Esophagus muscularis mucosa (tissue), 4 donors: ENCODE measurements around the gene C16orf86. TPM values are rescaled to one million over a fixed set of nuclear protein-coding genes. Genes with fewer than 3 reads are reported as not detected.

Source experiments
- DNase-seq: peaks from one replicate; pipeline ENCODE4 v3.0.0-alpha.2; 2017; ENCODE audit errors: extremely low spot score
- H3K27ac ChIP-seq, 4 donors: fragments of 200-600 bp; sonication (generic); replicated peaks in 1 of 4; 1 replicate in 3 of 4; 2 replicates in 1 of 4; pipeline ENCODE4 v1.5.1; 2016 to 2019; ENCODE audit warnings: mild to moderate bottlenecking in 1 of 4
- H3K27me3 ChIP-seq, 4 donors: fragments of 200-600 bp; sonication (generic); one replicate each; pipeline versions ENCODE4 v1.5.1 to v1.6.0; 2016 to 2019
- H3K36me3 ChIP-seq, 4 donors: fragments of 200-600 bp; sonication (generic); one replicate each; pipeline ENCODE4 v1.5.1; 2016 to 2019
- H3K4me1 ChIP-seq, 4 donors: fragments of 200-600 bp; sonication (generic); one replicate each; pipeline ENCODE4 v1.5.1; 2016 to 2019
- H3K4me3 ChIP-seq, 4 donors: fragments of 200-600 bp; sonication (generic); 1 replicate in 2 of 4; 2 replicates in 2 of 4; pipeline ENCODE4 v1.5.1; 2016 to 2019; ENCODE audit warnings: mild to moderate bottlenecking in 4 of 4, moderate library complexity in 1 of 4
- H3K9me3 ChIP-seq, 4 donors: fragments of 200-600 bp; sonication (generic); 1 replicate in 3 of 4; 2 replicates in 1 of 4; pipeline ENCODE4 v1.5.1; 2016 to 2019
- EP300 ChIP-seq: sonication (generic); formaldehyde crosslinking; IDR thresholded peaks from one replicate; pipeline ENCODE4 v1.6.1; 2017; ENCODE audit warnings: antibody characterized with exemption
- POLR2A ChIP-seq: fragments of 450-650 bp; IDR thresholded peaks from one replicate; pipeline ENCODE4 v1.6.1; 2017; ENCODE audit warnings: antibody characterized with exemption, moderate library complexity, mild to moderate bottlenecking, low read depth
- POLR2AphosphoS5 ChIP-seq, 2 donors: sonication (generic); formaldehyde crosslinking; IDR thresholded peaks; one replicate each; pipeline ENCODE4 v1.6.1; 2017; ENCODE audit warnings: antibody characterized with exemption in 2 of 2
- WGBS: methylation state at CpG from one replicate; pipeline ENCODE4 v1.1.5; 2018; 5-methylcytosine and 5-hydroxymethylcytosine counted together
- intact Hi-C: fragments of 100-400 bp; cut with DNase I; formaldehyde crosslinking; loops from one replicate; pipeline ENCODE4 v1.15.1; 2023
- total RNA-seq, 4 donors: library from RNA; depleted of rRNA; stranded (reverse); fragments of >200 nt; gene quantifications; one replicate each; pipeline versions ENCODE4 v1.1.0 to v1.2.1, GENCODE V29; 2016
- TF ChIP-seq, protein P1 (sequence below), 3 experiments: fragments of 200-600 bp in 2 of 3; fragments of 450-650 bp in 1 of 3; sonication (generic) in 2 of 3; IDR thresholded peaks; one replicate each; pipeline ENCODE4 v1.5.1; 2017 to 2019; ENCODE audit warnings: antibody characterized with exemption in 3 of 3, mild to moderate bottlenecking in 2 of 3, moderate library complexity in 1 of 3

The C16orf86 gene
- total RNA-seq, 4 donors from 2014 or later: 5.1 to 15.6 (median 9.1) TPM

DNA sequence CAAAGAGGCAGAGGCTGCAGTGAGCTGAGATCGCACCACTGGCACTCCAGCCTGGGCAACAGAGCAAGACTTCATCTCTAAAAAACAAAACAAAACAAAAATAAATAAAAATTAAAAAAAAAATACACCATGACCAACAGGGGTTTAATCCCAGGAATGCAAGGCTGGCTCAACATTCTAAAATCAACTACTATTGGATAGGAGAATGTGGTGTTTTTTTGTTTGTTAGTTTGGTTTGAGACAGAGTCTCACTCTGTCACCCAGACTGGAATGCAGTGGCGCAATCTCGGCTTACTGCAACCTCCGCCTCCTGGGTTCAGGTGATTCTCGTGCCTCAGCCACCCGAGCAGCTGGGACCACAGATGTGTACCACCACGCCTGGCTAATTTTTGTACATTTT lies 32.7 kb downstream of the C16orf86 start:
- H3K4me3 ChIP-seq: no peak overlapping the region
- no peak overlapping the region for H3K27ac ChIP-seq
- DNase-seq: no peak
- intact Hi-C loops: no loop called here
- no peaks in the 10 kb centered on the region for H3K27me3 ChIP-seq
- 100% methylated on average over 7 of the region's 7 CpGs for WGBS
- TF ChIP-seq, protein P1, sequence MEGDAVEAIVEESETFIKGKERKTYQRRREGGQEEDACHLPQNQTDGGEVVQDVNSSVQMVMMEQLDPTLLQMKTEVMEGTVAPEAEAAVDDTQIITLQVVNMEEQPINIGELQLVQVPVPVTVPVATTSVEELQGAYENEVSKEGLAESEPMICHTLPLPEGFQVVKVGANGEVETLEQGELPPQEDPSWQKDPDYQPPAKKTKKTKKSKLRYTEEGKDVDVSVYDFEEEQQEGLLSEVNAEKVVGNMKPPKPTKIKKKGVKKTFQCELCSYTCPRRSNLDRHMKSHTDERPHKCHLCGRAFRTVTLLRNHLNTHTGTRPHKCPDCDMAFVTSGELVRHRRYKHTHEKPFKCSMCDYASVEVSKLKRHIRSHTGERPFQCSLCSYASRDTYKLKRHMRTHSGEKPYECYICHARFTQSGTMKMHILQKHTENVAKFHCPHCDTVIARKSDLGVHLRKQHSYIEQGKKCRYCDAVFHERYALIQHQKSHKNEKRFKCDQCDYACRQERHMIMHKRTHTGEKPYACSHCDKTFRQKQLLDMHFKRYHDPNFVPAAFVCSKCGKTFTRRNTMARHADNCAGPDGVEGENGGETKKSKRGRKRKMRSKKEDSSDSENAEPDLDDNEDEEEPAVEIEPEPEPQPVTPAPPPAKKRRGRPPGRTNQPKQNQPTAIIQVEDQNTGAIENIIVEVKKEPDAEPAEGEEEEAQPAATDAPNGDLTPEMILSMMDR (IDR thresholded peaks at IDR 0.05): no peak
- TF ChIP-seq POLR2A (no peak), POLR2AphosphoS5 (IDR thresholded peaks at IDR 0.05) (no peak), EP300 (no peak)
- no peaks in the 10 kb centered on the region for H3K36me3 ChIP-seq
- no peaks in the 10 kb centered on the region for H3K9me3 ChIP-seq
- H3K4me1 ChIP-seq: peaks cover 0 to 8% (median 0%) of the 10 kb centered on the region in 4 donors

DNA sequence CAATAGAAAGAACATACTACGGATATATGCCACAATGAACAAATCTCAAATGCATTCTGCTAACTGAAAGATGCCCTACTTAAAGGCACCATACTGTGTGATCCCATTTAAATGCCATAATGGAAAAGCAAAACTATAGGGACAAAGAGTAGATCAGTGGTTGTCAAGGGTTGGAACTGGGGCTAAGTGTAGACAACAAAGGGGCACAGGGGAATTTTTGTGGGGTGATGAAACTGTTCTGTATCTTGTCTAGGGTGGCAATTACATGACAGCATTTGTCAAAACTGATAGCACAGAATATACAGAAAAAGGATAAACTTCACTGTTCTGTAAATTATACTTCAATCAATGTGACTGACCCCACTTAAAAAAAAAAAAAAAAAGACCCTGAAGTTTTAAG lies 34.8 kb downstream of the C16orf86 start:
- Histone ChIP-seq H3K4me3 (no peak overlapping the region), H3K27me3 (no peaks in the 10 kb centered on the region), H3K27ac (no peak overlapping the region), H3K9me3 (no peaks in the 10 kb centered on the region), H3K4me1 (peaks cover 0 to 16% (median 3%) of the 10 kb centered on the region in 4 donors), H3K36me3 (no peaks in the 10 kb centered on the region)
- intact Hi-C loops: no loop called here
- DNase-seq: no peak
- 97% methylated on average over 1 of the region's 1 CpG for WGBS
- TF ChIP-seq POLR2AphosphoS5 (IDR thresholded peaks at IDR 0.05) (no peak), EP300 (no peak), POLR2A (no peak)
- TF ChIP-seq, protein P1 (IDR thresholded peaks at IDR 0.05): no peak

DNA sequence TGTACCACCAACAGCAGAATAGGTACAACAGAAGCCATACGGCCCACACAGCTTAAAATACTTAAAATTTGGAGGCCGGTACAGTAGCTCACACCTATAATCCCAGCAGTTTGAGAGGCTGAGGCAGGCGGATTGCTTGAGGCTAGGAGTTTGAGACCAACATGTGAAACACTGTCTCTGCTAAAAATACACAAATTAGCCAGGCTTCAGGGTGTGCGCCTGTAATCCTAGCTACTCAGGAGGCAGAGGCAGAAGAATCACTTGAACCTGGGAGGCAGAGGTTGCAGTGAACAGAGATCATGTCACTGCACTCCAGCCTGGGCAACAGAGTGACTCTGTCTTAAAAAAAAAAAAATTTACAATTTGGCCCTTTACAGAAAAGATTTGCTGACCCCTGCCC lies 35.5 kb downstream of the C16orf86 start:
- WGBS: 89% methylated on average over 4 of the region's 4 CpGs
- H3K4me1 ChIP-seq: peaks cover 0 to 16% (median 3%) of the 10 kb centered on the region in 4 donors
- no peak overlapping the region for H3K4me3 ChIP-seq
- no peak overlapping the region for H3K27ac ChIP-seq
- intact Hi-C loops: no loop called here
- H3K27me3 ChIP-seq: no peaks in the 10 kb centered on the region
- no peak for DNase-seq
- no peaks in the 10 kb centered on the region for H3K36me3 ChIP-seq
- no peaks in the 10 kb centered on the region for H3K9me3 ChIP-seq
- TF ChIP-seq, protein P1 (IDR thresholded peaks at IDR 0.05): no peak
- TF ChIP-seq POLR2AphosphoS5 (IDR thresholded peaks at IDR 0.05): no peak
- TF ChIP-seq EP300: no peak
- TF ChIP-seq POLR2A: no peak

DNA sequence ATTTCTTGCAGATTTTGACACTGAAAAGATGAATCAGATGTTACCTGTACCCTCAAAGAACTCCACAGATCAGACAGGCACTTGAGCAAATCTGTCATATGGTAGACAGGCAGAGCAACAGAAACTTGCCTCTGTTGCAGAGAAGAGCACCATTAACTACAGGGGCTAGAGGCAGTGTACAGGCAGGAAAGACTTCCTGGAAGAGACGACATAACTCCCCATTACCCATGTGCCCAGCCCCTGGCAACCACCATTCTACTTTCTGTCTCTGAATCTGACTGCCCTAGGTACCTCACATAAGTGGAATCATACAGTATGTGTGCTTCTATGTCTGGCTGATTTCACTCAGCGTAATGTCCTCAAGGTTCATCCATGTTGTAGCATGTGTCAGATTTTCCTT lies 37.0 kb downstream of the C16orf86 start:
- WGBS: 83% methylated on average over 2 of the region's 2 CpGs

DNA sequence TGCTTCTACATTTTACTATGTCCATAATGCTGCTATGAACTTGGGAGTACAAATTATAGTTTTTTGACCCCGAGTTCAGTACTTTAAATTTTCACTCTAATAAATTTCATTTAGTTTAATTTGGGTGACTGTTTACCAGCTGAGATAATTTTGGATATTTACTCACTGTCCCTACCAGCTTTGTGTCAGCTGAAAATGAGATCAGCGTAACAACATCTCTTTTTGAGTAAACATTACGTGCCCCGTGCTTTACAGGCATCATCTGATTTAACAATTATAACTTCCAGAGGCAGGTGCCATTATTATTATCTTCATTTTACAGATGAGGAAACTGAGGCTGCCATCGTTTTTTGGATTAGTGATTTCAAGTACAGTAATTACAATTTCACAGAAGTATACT lies 37.5 kb downstream of the C16orf86 start:
- 93% methylated on average over 5 of the region's 5 CpGs for WGBS
- TF ChIP-seq POLR2A (no peak), POLR2AphosphoS5 (IDR thresholded peaks at IDR 0.05) (no peak), EP300 (no peak)
- TF ChIP-seq, protein P1 (IDR thresholded peaks at IDR 0.05): no peak
- DNase-seq: no peak
- no peaks in the 10 kb centered on the region for H3K27me3 ChIP-seq
- H3K27ac ChIP-seq: no peak overlapping the region
- H3K9me3 ChIP-seq: no peaks in the 10 kb centered on the region
- intact Hi-C loops: no loop called here
- H3K4me1 ChIP-seq: peaks cover 0 to 16% (median 3%) of the 10 kb centered on the region in 4 donors
- no peak overlapping the region for H3K4me3 ChIP-seq
- H3K36me3 ChIP-seq: no peaks in the 10 kb centered on the region

More for the DNA sequence above, 37.0 kb downstream of the C16orf86 start:
- Histone ChIP-seq H3K4me3 (no peak overlapping the region), H3K9me3 (no peaks in the 10 kb centered on the region), H3K36me3 (no peaks in the 10 kb centered on the region), H3K27me3 (no peaks in the 10 kb centered on the region), H3K4me1 (peaks cover 0 to 16% (median 3%) of the 10 kb centered on the region in 4 donors), H3K27ac (no peak overlapping the region)
- intact Hi-C loops: no loop called here
- no peak for TF ChIP-seq EP300
- TF ChIP-seq POLR2AphosphoS5 (IDR thresholded peaks at IDR 0.05): no peak
- TF ChIP-seq POLR2A: no peak
- TF ChIP-seq, protein P1 (IDR thresholded peaks at IDR 0.05): no peak
- no peak for DNase-seq
